ENCODE measurements around the gene TMED4.

Gene TMED4

DNA sequence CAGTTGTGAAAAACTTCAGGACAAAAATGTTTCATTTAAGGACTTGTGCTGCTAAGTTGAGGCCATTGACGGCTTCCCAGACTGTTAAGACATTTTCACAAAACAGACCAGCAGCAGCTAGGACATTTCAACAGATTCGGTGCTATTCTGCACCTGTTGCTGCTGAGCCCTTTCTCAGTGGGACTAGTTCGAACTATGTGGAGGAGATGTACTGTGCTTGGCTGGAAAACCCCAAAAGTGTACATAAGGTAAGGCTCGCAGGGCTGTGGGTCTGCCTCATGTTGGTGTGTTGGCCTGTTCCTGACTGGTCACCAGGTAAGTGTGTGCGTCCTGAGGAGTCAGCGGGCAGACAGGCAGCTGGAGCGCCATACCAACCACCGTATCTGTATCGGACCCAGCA, 42.3 kb upstream of the TMED4 start:
- no peak overlapping the region for H3K4me3 ChIP-seq (replicated peaks; ENCODE audit: low read depth, low read length)
- no peak for DNase-seq (ENCODE audit: low read depth)
- TF ChIP-seq, protein P1, sequence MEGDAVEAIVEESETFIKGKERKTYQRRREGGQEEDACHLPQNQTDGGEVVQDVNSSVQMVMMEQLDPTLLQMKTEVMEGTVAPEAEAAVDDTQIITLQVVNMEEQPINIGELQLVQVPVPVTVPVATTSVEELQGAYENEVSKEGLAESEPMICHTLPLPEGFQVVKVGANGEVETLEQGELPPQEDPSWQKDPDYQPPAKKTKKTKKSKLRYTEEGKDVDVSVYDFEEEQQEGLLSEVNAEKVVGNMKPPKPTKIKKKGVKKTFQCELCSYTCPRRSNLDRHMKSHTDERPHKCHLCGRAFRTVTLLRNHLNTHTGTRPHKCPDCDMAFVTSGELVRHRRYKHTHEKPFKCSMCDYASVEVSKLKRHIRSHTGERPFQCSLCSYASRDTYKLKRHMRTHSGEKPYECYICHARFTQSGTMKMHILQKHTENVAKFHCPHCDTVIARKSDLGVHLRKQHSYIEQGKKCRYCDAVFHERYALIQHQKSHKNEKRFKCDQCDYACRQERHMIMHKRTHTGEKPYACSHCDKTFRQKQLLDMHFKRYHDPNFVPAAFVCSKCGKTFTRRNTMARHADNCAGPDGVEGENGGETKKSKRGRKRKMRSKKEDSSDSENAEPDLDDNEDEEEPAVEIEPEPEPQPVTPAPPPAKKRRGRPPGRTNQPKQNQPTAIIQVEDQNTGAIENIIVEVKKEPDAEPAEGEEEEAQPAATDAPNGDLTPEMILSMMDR (IDR thresholded peaks at IDR 0.05; ENCODE audit: low read length, missing control alignments): no peak

DNA sequence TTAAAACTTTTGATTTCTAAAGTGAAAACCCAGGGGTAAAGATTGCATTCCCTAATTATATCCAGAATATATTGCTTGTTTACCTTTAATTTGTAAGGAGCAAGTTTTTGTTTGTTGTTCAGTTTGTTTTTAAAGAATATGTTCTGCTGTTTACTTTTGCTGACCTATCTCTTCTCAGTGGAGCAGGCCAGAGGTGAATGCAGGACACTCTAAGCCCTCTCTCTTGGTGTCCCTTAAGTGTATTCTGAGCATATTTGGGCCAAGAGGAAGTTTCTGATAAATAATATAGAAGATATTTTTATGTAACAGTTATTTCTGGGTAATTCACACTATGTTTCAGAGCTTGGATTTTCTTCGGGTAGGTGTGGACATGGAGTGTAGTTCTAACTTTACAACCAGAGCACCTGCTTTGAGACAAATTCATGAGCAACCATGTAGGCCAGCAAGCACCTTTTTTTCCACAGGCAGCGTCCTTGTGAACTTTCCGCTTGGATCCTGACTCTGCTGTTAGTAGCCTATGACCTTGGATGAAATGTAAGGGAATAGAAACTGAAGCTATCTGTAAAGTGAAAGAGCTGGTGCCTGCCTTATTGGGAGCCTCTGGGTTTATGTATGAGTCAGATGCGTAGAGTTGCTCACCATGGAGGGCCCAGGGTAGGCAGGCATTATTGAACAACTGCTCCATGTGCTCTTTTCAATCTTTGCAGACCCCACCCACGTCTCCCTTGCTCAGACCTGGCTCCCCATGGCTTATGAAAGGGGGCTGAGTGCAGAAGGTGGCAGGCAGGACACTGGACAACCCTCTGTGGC, 40.5 kb upstream of the TMED4 start:
- no peak overlapping the region for H3K4me3 ChIP-seq (replicated peaks; ENCODE audit: low read depth, low read length)
- DNase-seq (ENCODE audit: low read depth): no peak
- TF ChIP-seq, protein P1 (IDR thresholded peaks at IDR 0.05; ENCODE audit: low read length, missing control alignments): no peak

DNA sequence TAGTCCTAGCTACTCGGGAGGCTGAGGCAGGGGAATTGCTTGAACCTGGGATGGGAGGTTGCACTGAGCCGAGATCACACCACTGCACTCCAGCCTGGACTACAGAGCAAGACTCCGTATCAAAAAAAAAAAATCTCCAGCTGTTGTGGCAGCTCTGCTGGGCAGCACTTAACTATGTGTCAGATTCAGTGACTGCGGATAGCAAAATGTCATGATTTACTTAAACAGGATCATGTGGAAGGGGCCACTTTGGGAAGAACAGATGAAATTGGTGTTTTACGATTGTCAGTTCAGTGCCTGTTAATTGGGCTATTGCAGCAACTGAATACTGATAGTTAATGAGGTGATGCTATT, 39.7 kb upstream of the TMED4 start:
- no peak overlapping the region for H3K4me3 ChIP-seq (replicated peaks; ENCODE audit: low read depth, low read length)
- no peak for DNase-seq (ENCODE audit: low read depth)
- TF ChIP-seq, protein P1 (IDR thresholded peaks at IDR 0.05; ENCODE audit: low read length, missing control alignments): no peak

DNA sequence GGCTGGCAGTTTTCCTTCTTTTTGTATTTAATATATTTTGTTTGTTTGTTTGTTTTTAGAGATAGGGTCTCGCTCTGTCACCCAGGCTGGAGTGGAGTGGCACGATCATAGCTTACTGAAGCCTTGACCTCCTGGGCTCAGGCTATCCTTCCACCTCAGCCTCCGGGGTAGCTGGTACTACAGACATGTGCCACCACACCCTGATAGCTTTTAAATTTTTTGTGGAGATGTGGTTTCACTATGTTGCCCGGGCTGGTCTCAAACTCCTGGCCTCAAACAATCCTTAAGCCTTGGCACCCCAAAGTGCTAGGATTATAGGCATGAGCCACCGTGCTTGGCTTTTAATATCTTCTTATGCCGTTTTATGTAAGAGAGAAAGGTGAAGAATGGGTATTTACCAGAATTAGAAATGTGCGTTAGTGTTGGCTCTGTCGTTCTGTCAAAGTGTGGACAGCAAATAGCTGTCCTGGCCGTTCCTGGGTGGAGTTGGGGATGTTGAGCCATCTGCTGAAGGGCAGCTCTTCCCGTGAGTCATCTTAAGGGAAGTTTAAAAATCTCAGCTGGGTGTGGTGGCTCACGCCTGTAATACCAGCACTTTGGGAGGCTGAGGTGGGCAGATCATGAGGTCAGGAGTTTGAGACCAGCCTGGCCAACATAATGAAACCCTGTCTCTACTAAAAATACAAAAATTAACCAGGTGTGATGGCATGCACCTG, 39.2 kb upstream of the TMED4 start:
- DNase-seq (ENCODE audit: low read depth): no peak

DNA sequence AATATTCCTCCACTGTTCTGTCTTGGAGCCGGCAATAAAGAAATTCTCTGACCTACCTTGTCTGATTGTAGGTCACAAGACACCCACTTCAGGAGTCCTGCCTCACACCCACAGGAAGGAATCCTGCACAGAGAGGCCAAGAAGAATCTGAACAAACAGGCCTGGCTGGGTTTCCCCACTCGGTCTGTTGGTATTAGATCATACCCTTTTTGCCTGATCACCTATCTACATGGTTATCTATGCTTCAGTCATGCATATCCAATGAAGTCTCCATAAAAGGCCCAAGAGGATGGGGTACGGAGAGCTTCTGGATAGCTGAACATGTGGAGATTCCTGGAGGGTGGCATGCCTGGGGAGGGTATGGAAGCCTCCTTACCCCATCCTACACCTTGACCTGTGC, 36.7 kb upstream of the TMED4 start:
- TF ChIP-seq, protein P1 (IDR thresholded peaks at IDR 0.05; ENCODE audit: low read length, missing control alignments): no peak
- DNase-seq (ENCODE audit: low read depth): no peak
- no peak overlapping the region for H3K4me3 ChIP-seq (replicated peaks; ENCODE audit: low read depth, low read length)

More for the DNA sequence above, 39.2 kb upstream of the TMED4 start:
- H3K4me3 ChIP-seq (replicated peaks; ENCODE audit: low read depth, low read length): no peak overlapping the region
- TF ChIP-seq, protein P1 (IDR thresholded peaks at IDR 0.05; ENCODE audit: low read length, missing control alignments): no peak

DNA sequence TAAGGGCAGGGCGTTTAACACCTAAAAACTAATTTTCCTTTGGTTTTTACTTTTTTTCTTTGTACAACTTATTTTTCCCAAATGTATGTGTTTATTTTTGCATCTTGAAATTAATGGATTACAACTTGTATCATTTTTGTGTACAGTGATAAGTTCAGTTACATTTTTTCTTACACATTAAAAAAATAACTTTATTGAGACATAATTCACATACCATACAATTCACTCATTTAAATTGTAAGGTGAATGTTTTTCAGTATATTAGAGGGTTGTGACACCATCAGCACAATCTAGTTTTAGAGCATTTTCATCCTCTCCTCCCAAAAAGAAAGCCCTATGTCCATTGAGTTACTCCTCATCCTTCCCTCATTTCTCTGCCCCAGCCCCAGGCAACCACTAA, 36.0 kb upstream of the TMED4 start:
- DNase-seq (ENCODE audit: low read depth): no peak
- TF ChIP-seq, protein P1 (IDR thresholded peaks at IDR 0.05; ENCODE audit: low read length, missing control alignments): no peak
- H3K4me3 ChIP-seq (replicated peaks; ENCODE audit: low read depth, low read length): no peak overlapping the region
